GM23338 (cell line): ENCODE results near the gene ERC1. TPM values are rescaled to one million over a fixed set of nuclear protein-coding genes. Genes with fewer than 3 reads are reported as not detected.

Experiments used
- ATAC-seq: fragments of 200-7000 bp; cut with Tn5 transposase; 3 replicates; pipeline ENCODE4 v1.9.1; 2020
- DNase-seq: peaks from one replicate; pipeline ENCODE4 v3.0.0-alpha.2; 2015; ENCODE audit warnings: low spot score
- H2AFZ ChIP-seq: fragments of 200-600 bp; sonication (generic); 2 replicates; pipeline ENCODE4 v1.8.0; 2016; ENCODE audit warnings: antibody characterized with exemption, mild to moderate bottlenecking, moderate library complexity
- H3F3A ChIP-seq: fragments of 200-600 bp; sonication (generic); replicated peaks from 2 replicates; pipeline ENCODE4 v1.8.0; 2017; ENCODE audit warnings: antibody characterized with exemption, mixed run types, low read depth
- H3K27ac ChIP-seq: fragments of 200-600 bp; sonication (generic); 2 replicates; pipeline ENCODE4 v1.6.1; 2016; ENCODE audit warnings: low read depth
- H3K27me3 ChIP-seq: fragments of 200-600 bp; sonication (generic); 2 replicates; pipeline ENCODE4 v1.8.0; 2016; ENCODE audit warnings: mild to moderate bottlenecking, mixed run types, moderate library complexity; ENCODE audit not compliant: insufficient read depth
- H3K36me3 ChIP-seq: fragments of 200-600 bp; sonication (generic); 2 replicates; pipeline ENCODE4 v1.8.0; 2016; ENCODE audit warnings: mild to moderate bottlenecking; ENCODE audit not compliant: insufficient read depth
- H3K4me1 ChIP-seq: fragments of 200-600 bp; sonication (generic); 2 replicates; pipeline ENCODE4 v1.8.0; 2016; ENCODE audit warnings: mild to moderate bottlenecking, moderate library complexity; ENCODE audit not compliant: insufficient read depth
- H3K4me2 ChIP-seq: fragments of 200-600 bp; sonication (generic); 2 replicates; pipeline ENCODE4 v1.7.1; 2017; ENCODE audit warnings: mixed run types
- H3K4me3 ChIP-seq: fragments of 200-600 bp; sonication (generic); 2 replicates; pipeline ENCODE4 v1.6.1; 2016; ENCODE audit warnings: mixed run types
- H3K79me2 ChIP-seq: fragments of 200-600 bp; sonication (generic); replicated peaks from 2 replicates; pipeline ENCODE4 v1.8.0; 2017; ENCODE audit warnings: mild to moderate bottlenecking; ENCODE audit not compliant: insufficient read depth
- H3K9me2 ChIP-seq: fragments of 200-600 bp; sonication (generic); 2 replicates; pipeline ENCODE4 v1.8.0; 2017; ENCODE audit not compliant: insufficient read depth
- H4K20me1 ChIP-seq: fragments of 200-600 bp; sonication (generic); replicated peaks from 2 replicates; pipeline ENCODE4 v1.8.0; 2017; ENCODE audit warnings: mild to moderate bottlenecking; ENCODE audit not compliant: insufficient read depth
- H3K27ac Mint-ChIP-seq: 2 replicates; pipeline ENCODE4 v1.8.0; 2020; ENCODE audit warnings: inconsistent platforms, mild to moderate bottlenecking, moderate library complexity, mixed read lengths
- H3K27me3 Mint-ChIP-seq: 3 replicates; pipeline ENCODE4 v1.8.0; 2022; ENCODE audit warnings: low read depth, mild to moderate bottlenecking, moderate library complexity, mixed read lengths, inconsistent platforms; ENCODE audit not compliant: insufficient read depth, poor library complexity
- H3K36me3 Mint-ChIP-seq: 3 replicates; pipeline ENCODE4 v1.8.0; 2021; ENCODE audit warnings: low read depth, mild to moderate bottlenecking, inconsistent platforms, moderate library complexity, mixed read lengths
- H3K4me1 Mint-ChIP-seq: 3 replicates; pipeline ENCODE4 v1.8.0; 2020; ENCODE audit warnings: mild to moderate bottlenecking, inconsistent platforms, mixed read lengths
- H3K4me3 Mint-ChIP-seq: 3 replicates; pipeline ENCODE4 v1.8.0; 2021; ENCODE audit warnings: moderate library complexity, mild to moderate bottlenecking, inconsistent platforms, mixed read lengths
- H3K9me3 Mint-ChIP-seq: 3 replicates; pipeline ENCODE4 v1.8.0; 2020; ENCODE audit warnings: moderate library complexity, mild to moderate bottlenecking, inconsistent platforms, mixed read lengths
- CREB1 ChIP-seq: fragments of 250-450 bp; sonication (Bioruptor Pico); IDR thresholded peaks from 2 replicates; pipeline ENCODE4 v1.5.0; 2020; ENCODE audit warnings: low read depth, mild to moderate bottlenecking, moderate library complexity
- EZH2 ChIP-seq: fragments of 200-600 bp; sonication (generic); IDR thresholded peaks from one replicate; pipeline ENCODE4 v1.8.0; 2017; ENCODE audit warnings: antibody characterized with exemption, mild to moderate bottlenecking, low read depth; ENCODE audit not compliant: unreplicated experiment
- EZH2phosphoT487 ChIP-seq: fragments of 200-600 bp; sonication (generic); IDR thresholded peaks from one replicate; pipeline ENCODE4 v1.8.1; 2018; ENCODE audit warnings: antibody characterized with exemption; ENCODE audit not compliant: unreplicated experiment
- JUNB ChIP-seq: IDR thresholded peaks from one replicate; pipeline ENCODE4 v1.6.1; 2016; ENCODE audit warnings: antibody characterized with exemption; ENCODE audit not compliant: unreplicated experiment
- NANOG ChIP-seq: IDR thresholded peaks from 2 replicates; pipeline ENCODE4 v1.6.1; 2016; ENCODE audit warnings: antibody characterized with exemption, borderline replicate concordance
- POLR2AphosphoS5 ChIP-seq: IDR thresholded peaks from 2 replicates; pipeline ENCODE4 v1.6.1; 2016; ENCODE audit warnings: antibody characterized with exemption, low read depth
- STAT1 ChIP-seq: IDR thresholded peaks from one replicate; pipeline ENCODE4 v1.6.1; 2016; ENCODE audit warnings: antibody characterized with exemption; ENCODE audit not compliant: unreplicated experiment
- ZNF114 ChIP-seq: fragments of 250-450 bp; sonication (Bioruptor Pico); IDR thresholded peaks from 2 replicates; pipeline ENCODE4 v1.5.0; 2020; ENCODE audit warnings: mild to moderate bottlenecking, moderate library complexity
- ZNF331 ChIP-seq: fragments of 250-450 bp; sonication (Bioruptor Pico); IDR thresholded peaks from 2 replicates; pipeline ENCODE4 v1.5.0; 2020; ENCODE audit warnings: low read depth, mild to moderate bottlenecking, moderate library complexity
- ZNF462 ChIP-seq: fragments of 250-450 bp; sonication (Bioruptor Pico); IDR thresholded peaks from 2 replicates; pipeline ENCODE4 v1.5.0; 2020; ENCODE audit warnings: mild to moderate bottlenecking, moderate library complexity
- polyA plus RNA-seq: library from polyadenylated mRNA; unstranded; fragments of >200 nt; fragmentation: Nextera tagmentation; extraction: Ambion mirVana; gene quantifications from 2 replicates; pipeline ENCODE4 v1.2.1, GENCODE V29; 2016
- total RNA-seq: library from RNA; depleted of rRNA; stranded (reverse); fragments of >200 nt; shearing (Covaris generic); gene quantifications from 2 replicates; pipeline ENCODE4 v1.2.3, GENCODE V29; 2014
- TF ChIP-seq, protein P1 (sequence below), 2 experiments: fragments of 200-600 bp in 1 of 2; sonication (generic) in 1 of 2; conservative IDR thresholded peaks; 2 replicates each; pipeline versions ENCODE4 v1.5.1 to v1.6.1; 2016 to 2017; ENCODE audit warnings: antibody characterized with exemption in 2 of 2, low read depth in 2 of 2, mild to moderate bottlenecking in 2 of 2, moderate library complexity in 1 of 2
- TF ChIP-seq, protein P2 (sequence below): IDR thresholded peaks from one replicate; pipeline ENCODE4 v1.6.1; 2018; ENCODE audit warnings: antibody characterized with exemption; ENCODE audit not compliant: unreplicated experiment
- TF ChIP-seq, protein P3 (sequence below): IDR thresholded peaks from 2 replicates; pipeline ENCODE4 v1.6.1; 2016; ENCODE audit warnings: antibody characterized with exemption

ERC1 gene
- total and polyA plus RNA-seq, 2 experiments from 2014 or later = 28.1 to 35.3 TPM

DNA sequence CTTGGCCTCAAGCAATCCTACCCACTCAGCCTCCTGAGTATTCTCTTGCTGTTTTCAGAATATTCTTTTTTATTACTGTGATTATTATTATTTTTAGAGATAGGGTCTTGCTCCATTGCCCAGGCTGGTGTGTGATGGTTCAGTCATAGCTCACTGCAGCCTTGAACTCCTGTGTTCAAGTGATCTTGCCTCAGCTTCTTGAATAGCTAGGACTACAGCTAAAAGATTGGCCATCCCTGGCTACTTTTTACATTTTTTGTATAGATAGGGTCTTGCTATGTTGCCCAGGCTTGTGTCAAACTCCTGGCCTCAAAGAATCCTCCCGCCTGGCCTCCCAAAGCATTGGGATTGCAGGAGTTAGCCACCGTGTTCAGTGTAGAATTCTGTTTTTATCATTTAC is 73.3 kb downstream of the ERC1 start:
- H3F3A ChIP-seq = no peaks in the 10 kb centered on the region
- no peaks in the 10 kb centered on the region for H4K20me1 ChIP-seq
- TF ChIP-seq EZH2phosphoT487 (no peak), STAT1 (no peak), ZNF331 (CRISPR knock-in tag) (no peak), JUNB (no peak), ZNF462 (CRISPR knock-in tag) (no peak), CREB1 (CRISPR knock-in tag) (no peak), ZNF114 (CRISPR knock-in tag) (no peak), NANOG (no peak), POLR2AphosphoS5 (no peak), EZH2 (no peak)
- TF ChIP-seq, protein P1, sequence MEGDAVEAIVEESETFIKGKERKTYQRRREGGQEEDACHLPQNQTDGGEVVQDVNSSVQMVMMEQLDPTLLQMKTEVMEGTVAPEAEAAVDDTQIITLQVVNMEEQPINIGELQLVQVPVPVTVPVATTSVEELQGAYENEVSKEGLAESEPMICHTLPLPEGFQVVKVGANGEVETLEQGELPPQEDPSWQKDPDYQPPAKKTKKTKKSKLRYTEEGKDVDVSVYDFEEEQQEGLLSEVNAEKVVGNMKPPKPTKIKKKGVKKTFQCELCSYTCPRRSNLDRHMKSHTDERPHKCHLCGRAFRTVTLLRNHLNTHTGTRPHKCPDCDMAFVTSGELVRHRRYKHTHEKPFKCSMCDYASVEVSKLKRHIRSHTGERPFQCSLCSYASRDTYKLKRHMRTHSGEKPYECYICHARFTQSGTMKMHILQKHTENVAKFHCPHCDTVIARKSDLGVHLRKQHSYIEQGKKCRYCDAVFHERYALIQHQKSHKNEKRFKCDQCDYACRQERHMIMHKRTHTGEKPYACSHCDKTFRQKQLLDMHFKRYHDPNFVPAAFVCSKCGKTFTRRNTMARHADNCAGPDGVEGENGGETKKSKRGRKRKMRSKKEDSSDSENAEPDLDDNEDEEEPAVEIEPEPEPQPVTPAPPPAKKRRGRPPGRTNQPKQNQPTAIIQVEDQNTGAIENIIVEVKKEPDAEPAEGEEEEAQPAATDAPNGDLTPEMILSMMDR (conservative IDR thresholded peaks at IDR 0.05; ENCODE audit: low read depth in 2 of 2) = no peak
- TF ChIP-seq, protein P2, sequence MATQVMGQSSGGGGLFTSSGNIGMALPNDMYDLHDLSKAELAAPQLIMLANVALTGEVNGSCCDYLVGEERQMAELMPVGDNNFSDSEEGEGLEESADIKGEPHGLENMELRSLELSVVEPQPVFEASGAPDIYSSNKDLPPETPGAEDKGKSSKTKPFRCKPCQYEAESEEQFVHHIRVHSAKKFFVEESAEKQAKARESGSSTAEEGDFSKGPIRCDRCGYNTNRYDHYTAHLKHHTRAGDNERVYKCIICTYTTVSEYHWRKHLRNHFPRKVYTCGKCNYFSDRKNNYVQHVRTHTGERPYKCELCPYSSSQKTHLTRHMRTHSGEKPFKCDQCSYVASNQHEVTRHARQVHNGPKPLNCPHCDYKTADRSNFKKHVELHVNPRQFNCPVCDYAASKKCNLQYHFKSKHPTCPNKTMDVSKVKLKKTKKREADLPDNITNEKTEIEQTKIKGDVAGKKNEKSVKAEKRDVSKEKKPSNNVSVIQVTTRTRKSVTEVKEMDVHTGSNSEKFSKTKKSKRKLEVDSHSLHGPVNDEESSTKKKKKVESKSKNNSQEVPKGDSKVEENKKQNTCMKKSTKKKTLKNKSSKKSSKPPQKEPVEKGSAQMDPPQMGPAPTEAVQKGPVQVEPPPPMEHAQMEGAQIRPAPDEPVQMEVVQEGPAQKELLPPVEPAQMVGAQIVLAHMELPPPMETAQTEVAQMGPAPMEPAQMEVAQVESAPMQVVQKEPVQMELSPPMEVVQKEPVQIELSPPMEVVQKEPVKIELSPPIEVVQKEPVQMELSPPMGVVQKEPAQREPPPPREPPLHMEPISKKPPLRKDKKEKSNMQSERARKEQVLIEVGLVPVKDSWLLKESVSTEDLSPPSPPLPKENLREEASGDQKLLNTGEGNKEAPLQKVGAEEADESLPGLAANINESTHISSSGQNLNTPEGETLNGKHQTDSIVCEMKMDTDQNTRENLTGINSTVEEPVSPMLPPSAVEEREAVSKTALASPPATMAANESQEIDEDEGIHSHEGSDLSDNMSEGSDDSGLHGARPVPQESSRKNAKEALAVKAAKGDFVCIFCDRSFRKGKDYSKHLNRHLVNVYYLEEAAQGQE = no peak
- TF ChIP-seq, protein P3, sequence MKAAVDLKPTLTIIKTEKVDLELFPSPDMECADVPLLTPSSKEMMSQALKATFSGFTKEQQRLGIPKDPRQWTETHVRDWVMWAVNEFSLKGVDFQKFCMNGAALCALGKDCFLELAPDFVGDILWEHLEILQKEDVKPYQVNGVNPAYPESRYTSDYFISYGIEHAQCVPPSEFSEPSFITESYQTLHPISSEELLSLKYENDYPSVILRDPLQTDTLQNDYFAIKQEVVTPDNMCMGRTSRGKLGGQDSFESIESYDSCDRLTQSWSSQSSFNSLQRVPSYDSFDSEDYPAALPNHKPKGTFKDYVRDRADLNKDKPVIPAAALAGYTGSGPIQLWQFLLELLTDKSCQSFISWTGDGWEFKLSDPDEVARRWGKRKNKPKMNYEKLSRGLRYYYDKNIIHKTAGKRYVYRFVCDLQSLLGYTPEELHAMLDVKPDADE = no peak
- ATAC-seq = no peak
- peaks cover 42% of the 10 kb centered on the region for H3K9me3 Mint-ChIP-seq
- no peak overlapping the region for H2AFZ ChIP-seq
- no peaks in the 10 kb centered on the region for H3K27me3 Mint-ChIP-seq
- H3K9me2 ChIP-seq = no peaks in the 10 kb centered on the region
- H3K36me3 ChIP-seq = no peaks in the 10 kb centered on the region
- no peak overlapping the region for H3K4me3 ChIP-seq
- no peaks in the 10 kb centered on the region for H3K4me1 ChIP-seq
- DNase-seq = no peak
- peaks cover 40% of the 10 kb centered on the region for H3K36me3 Mint-ChIP-seq
- no peak overlapping the region for H3K27ac ChIP-seq
- no peak overlapping the region for H3K4me3 Mint-ChIP-seq
- no peak overlapping the region for H3K4me2 ChIP-seq
- no peak overlapping the region for H3K27ac Mint-ChIP-seq
- no peaks in the 10 kb centered on the region for H3K4me1 Mint-ChIP-seq
- H3K79me2 ChIP-seq = peaks cover 89% of the 10 kb centered on the region
- H3K27me3 ChIP-seq = no peaks in the 10 kb centered on the region
